H1 (cell line): ENCODE measurements around the gene TLR1. TPM values are rescaled to one million over a fixed set of nuclear protein-coding genes. Genes with fewer than 3 reads are reported as not detected.

Experiments used
- CTCF ChIA-PET: fragments of 300-600 bp; sonication (Branson Sonifier 250); formaldehyde crosslinking; loops from one replicate; lab custom pipeline; 2021; ENCODE audit not compliant: partially characterized antibody; lab: Charles Lee
- POLR2A ChIA-PET: fragments of 300-600 bp; sonication (Branson Sonifier 250); formaldehyde crosslinking; loops from one replicate; lab custom pipeline; 2021; ENCODE audit warnings: inconsistent platforms; ENCODE audit not compliant: partially characterized antibody; lab: Charles Lee
- DNase-seq, 2 experiments: peaks; one replicate each; pipeline versions ENCODE4 v3.0.0 to v3.0.0-alpha.2; 2010 to 2022; ENCODE audit warnings: low spot score in 2 of 2, low read depth in 1 of 2, mixed read lengths in 1 of 2
- FAIRE-seq: peaks from 2 replicates; lab custom pipeline; 2011; peaks lifted over from hg19 to GRCh38; lab: Jason Lieb, UNC
- H2AFZ ChIP-seq: 2 replicates; pipeline ENCODE4 v1.8.1; 2012; ENCODE audit warnings: low read length, inconsistent platforms
- H2AK5ac ChIP-seq: 2 replicates; pipeline ENCODE4 v1.6.1; 2013; ENCODE audit warnings: low read depth, low read length
- H2BK120ac ChIP-seq: replicated peaks from 2 replicates; pipeline ENCODE3; 2013; ENCODE audit warnings: low read depth, low read length, inconsistent platforms
- H2BK12ac ChIP-seq: 2 replicates; pipeline ENCODE4 v1.6.1; 2013; ENCODE audit warnings: low read depth, low read length
- H2BK15ac ChIP-seq: 2 replicates; pipeline ENCODE4 v1.6.1; 2013; ENCODE audit warnings: low read length
- H2BK20ac ChIP-seq: 2 replicates; pipeline ENCODE4 v1.6.1; 2013; ENCODE audit warnings: low read length
- H2BK5ac ChIP-seq: 2 replicates; pipeline ENCODE4 v1.6.1; 2013; ENCODE audit warnings: low read depth, low read length
- H3K14ac ChIP-seq: 2 replicates; pipeline ENCODE4 v1.6.1; 2013; ENCODE audit warnings: inconsistent platforms; ENCODE audit not compliant: insufficient read length
- H3K18ac ChIP-seq: 2 replicates; pipeline ENCODE4 v1.6.1; 2013; ENCODE audit warnings: low read length; ENCODE audit errors: extremely low read depth
- H3K23ac ChIP-seq: 2 replicates; pipeline ENCODE4 v1.6.1; 2013; ENCODE audit warnings: inconsistent platforms; ENCODE audit not compliant: insufficient read length
- H3K23me2 ChIP-seq: 2 replicates; pipeline ENCODE4 v1.6.1; 2013; ENCODE audit warnings: low read depth, low read length
- H3K27ac ChIP-seq: 2 replicates; pipeline ENCODE4 v1.6.1; 2011; ENCODE audit warnings: low read depth, low read length, inconsistent platforms
- H3K27me3 ChIP-seq, 4 experiments: replicated peaks in 1 of 4; 1 replicate in 1 of 4; 2 replicates in 3 of 4; pipeline versions ENCODE4 v1.6.1 to v1.8.1; 2011 to 2013; ENCODE audit warnings: low read length in 3 of 4, mild to moderate bottlenecking in 3 of 4, inconsistent platforms in 2 of 4, mixed read lengths in 2 of 4, moderate library complexity in 1 of 4; ENCODE audit not compliant: control insufficient read depth in 3 of 4, insufficient read depth in 3 of 4; ENCODE audit errors: extremely low read depth in 1 of 4
- H3K36me3 ChIP-seq, 4 experiments: 2 replicates each; pipeline versions ENCODE4 v1.6.1 to v1.8.1; 2011 to 2013; ENCODE audit warnings: mild to moderate bottlenecking in 4 of 4, low read length in 3 of 4, moderate library complexity in 2 of 4, control low read depth in 1 of 4, inconsistent platforms in 1 of 4; ENCODE audit not compliant: insufficient read depth in 4 of 4, control insufficient read depth in 2 of 4
- H3K4ac ChIP-seq: replicated peaks from 2 replicates; pipeline ENCODE3; 2013; ENCODE audit warnings: low read length, low read depth, mixed read lengths, inconsistent platforms; ENCODE audit not compliant: insufficient read length
- H3K4me1 ChIP-seq, 4 experiments: replicated peaks in 1 of 4; 1 replicate in 1 of 4; 2 replicates in 3 of 4; pipeline versions ENCODE4 v1.6.1 to v1.8.1; 2011 to 2013; ENCODE audit warnings: low read length in 3 of 4, inconsistent platforms in 2 of 4, mixed read lengths in 1 of 4; ENCODE audit not compliant: insufficient read depth in 4 of 4, control insufficient read depth in 3 of 4
- H3K4me2 ChIP-seq, 2 experiments: 2 replicates each; pipeline versions ENCODE4 v1.6.1 to v1.8.1; 2011 to 2013; ENCODE audit warnings: low read depth in 2 of 2, low read length in 2 of 2, control low read depth in 1 of 2, inconsistent platforms in 1 of 2, mild to moderate bottlenecking in 1 of 2; ENCODE audit not compliant: insufficient read depth in 1 of 2
- H3K4me3 ChIP-seq, 4 experiments: fragments of 200-600, 300-600 bp in 1 of 4; sonication (generic), shearing (Covaris generic), sonication (Bioruptor Twin) in 1 of 4; 2 replicates each; pipeline versions ENCODE4 v1.5.1 to v1.8.1; 2011 to 2016; ENCODE audit warnings: low read length in 4 of 4, low read depth in 3 of 4, control low read depth in 2 of 4, inconsistent platforms in 2 of 4, mild to moderate bottlenecking in 2 of 4, mixed read lengths in 1 of 4, moderate library complexity in 1 of 4; ENCODE audit not compliant: insufficient read depth in 2 of 4; ENCODE audit errors: extremely low read depth in 1 of 4
- H3K56ac ChIP-seq: replicated peaks from 2 replicates; pipeline ENCODE3; 2013; ENCODE audit warnings: low read depth, mild to moderate bottlenecking, mixed read lengths, low read length, inconsistent platforms; ENCODE audit not compliant: insufficient read length
- H3K79me1 ChIP-seq: 2 replicates; pipeline ENCODE4 v1.6.1; 2013; ENCODE audit warnings: low read depth, low read length, control low read depth
- H3K79me2 ChIP-seq, 2 experiments: 2 replicates each; pipeline versions ENCODE4 v1.6.1 to v1.8.1; 2012 to 2013; ENCODE audit warnings: low read length in 2 of 2, mild to moderate bottlenecking in 2 of 2, inconsistent platforms in 1 of 2; ENCODE audit not compliant: insufficient read depth in 2 of 2, control insufficient read depth in 1 of 2
- H3K9ac ChIP-seq, 4 experiments: replicated peaks in 1 of 4; 1 replicate in 1 of 4; 2 replicates in 3 of 4; pipeline versions ENCODE4 v1.6.1 to v1.8.1; 2011 to 2013; ENCODE audit warnings: low read depth in 3 of 4, low read length in 3 of 4, control low read depth in 2 of 4, mild to moderate bottlenecking in 2 of 4, moderate library complexity in 2 of 4, inconsistent platforms in 1 of 4; ENCODE audit errors: extremely low read depth in 1 of 4
- H3K9me3 ChIP-seq, 2 experiments: 2 replicates each; pipeline versions ENCODE4 v1.6.1 to v1.8.1; 2012 to 2013; ENCODE audit warnings: mild to moderate bottlenecking in 2 of 2, moderate library complexity in 2 of 2, control low read depth in 1 of 2, inconsistent platforms in 1 of 2, low read depth in 1 of 2, low read length in 1 of 2, mixed read lengths in 1 of 2; ENCODE audit not compliant: insufficient read depth in 2 of 2
- H4K20me1 ChIP-seq, 2 experiments: replicated peaks in 1 of 2; 2 replicates each; pipeline versions ENCODE3 to v1.8.1; 2011 to 2013; ENCODE audit warnings: inconsistent platforms in 2 of 2, low read length in 2 of 2, mild to moderate bottlenecking in 1 of 2; ENCODE audit not compliant: insufficient read depth in 2 of 2, control insufficient read depth in 1 of 2
- H4K5ac ChIP-seq: 2 replicates; pipeline ENCODE4 v1.6.1; 2013; ENCODE audit warnings: low read length, low read depth, mixed read lengths, inconsistent platforms; ENCODE audit not compliant: insufficient read length
- H4K8ac ChIP-seq: 2 replicates; pipeline ENCODE4 v1.8.0; 2013; ENCODE audit warnings: mild to moderate bottlenecking, moderate library complexity, low read length, inconsistent platforms; ENCODE audit not compliant: insufficient read depth; ENCODE audit errors: extremely low read depth
- H4K91ac ChIP-seq: replicated peaks from 2 replicates; pipeline ENCODE3; 2013; ENCODE audit warnings: low read length, mixed read lengths, inconsistent platforms; ENCODE audit not compliant: insufficient read length
- SUZ12 ChIP-seq: fragments of 200-600 bp; sonication (generic); IDR thresholded peaks from 2 replicates; pipeline ENCODE4 v1.6.1; 2012; ENCODE audit warnings: mild to moderate bottlenecking, inconsistent platforms, low read length, moderate library complexity, mixed read lengths
- WGBS, 2 experiments: shearing (Covaris generic) in 1 of 2; methylation state at CpG; one replicate each; pipeline versions ENCODE4 v1.1.6 to v1.1.7; 2013 to 2015; ENCODE audit warnings: low lambda C conversion rate in 2 of 2, mixed read lengths in 2 of 2, inconsistent platforms in 1 of 2, low coverage in 1 of 2, missing lambda C conversion rate in 1 of 2; ENCODE audit not compliant: insufficient replicate concordance in 2 of 2, insufficient coverage in 1 of 2, insufficient read length in 1 of 2; ENCODE audit errors: extremely low coverage in 1 of 2, missing lambda C conversion rate in 1 of 2; 5-methylcytosine and 5-hydroxymethylcytosine counted together
- polyA plus RNA-seq, 7 experiments: library from polyadenylated mRNA; depleted of rRNA in 3 of 7; stranded (reverse) in 5 of 7; unstranded in 2 of 7; fragments of >200 nt in 5 of 7; fragments of 200-250 nt in 2 of 7; gene quantifications; 1 replicate in 5 of 7; 2 replicates in 1 of 7; 4 replicates in 1 of 7; pipeline versions ENCODE4 v1.2.1 to v1.2.3, GENCODE V29; 2011 to 2013; ENCODE audit warnings: missing spikeins in 2 of 7, mixed read lengths in 2 of 7
- total RNA-seq: library from RNA; stranded (reverse); fragmentation: NEBNext Ultra II Directional; extraction: Animal tissue kit (Norgen Biotek cat#: 25700); gene quantifications from 2 replicates; pipeline ENCODE4 v1.2.1, GENCODE V29; 2021

The TLR1 gene
- total and polyA plus RNA-seq, 2 of the 8 experiments (the other 6 are each of a cell fraction or from before 2014, with no cell fraction given) = not detected

- Histone ChIP-seq H3K79me2 (no peaks in the 10 kb centered on the region), H4K8ac (no peak overlapping the region), H3K36me3 (no peaks in the 10 kb centered on the region), H3K27me3 (no peaks in the 10 kb centered on the region; a peak in 1 of 7 replicates), H2BK12ac (no peak overlapping the region), H3K56ac (no peak overlapping the region), H4K91ac (no peak overlapping the region), H2BK5ac (no peak overlapping the region), H3K9ac (no peak overlapping the region), H3K9me3 (peaks cover 8 to 9% of the 10 kb centered on the region in 2 experiments; a peak in 2 of 4 replicates), H2BK120ac (no peak overlapping the region), H3K27ac (no peak overlapping the region), H3K4me3 (no peak overlapping the region), H4K5ac (no peak overlapping the region), H4K20me1 (peaks cover 0 to 9% of the 10 kb centered on the region in 2 experiments), H3K18ac (no peak overlapping the region), H3K23ac (no peak overlapping the region), H2AK5ac (no peak overlapping the region), H3K79me1 (no peaks in the 10 kb centered on the region), H2AFZ (no peak overlapping the region), H2BK20ac (no peak overlapping the region), H3K4me1 (peaks cover 0 to 9% (median 7%) of the 10 kb centered on the region in 4 experiments; a peak in 6 of 7 replicates), H3K14ac (no peak overlapping the region), H2BK15ac (no peak overlapping the region), H3K4ac (no peak overlapping the region), H3K23me2 (peaks cover 14% of the 10 kb centered on the region), H3K4me2 (no peak overlapping the region)
- DNase-seq (no peak), FAIRE-seq (no peak)
- POLR2A ChIA-PET = no interaction called here
- CTCF ChIA-PET = interaction anchor here (1.9 kb wide), 1 partner anchor 8 kb away, joined by 4 read pairs; no protein-coding TSS in a partner anchor
- WGBS, 2 experiments = 92% methylated on average over 13 of the region's 13 CpGs; no CpG with 5 or more reads in 1 of the 2 experiments
- no peak for TF ChIP-seq SUZ12
Measured at GRCh38 chr4:38751341-38752010, 53.1 kb downstream of the TLR1 start.
